OCI-LY7 (cell line): Measurements from ENCODE around the gene GSS. TPM values are rescaled to one million over a fixed set of nuclear protein-coding genes. Genes with fewer than 3 reads are reported as not detected.

ENCODE experiments used
- BruUV-seq: library from RNA; stranded (reverse); fragments of 400-500 nt; replicated peaks from 2 replicates; lab custom pipeline; 2021; lab: Mats Ljungman, UMichigan
- CTCF ChIA-PET: fragments of 300-600 bp; sonication (Branson Sonifier 250); formaldehyde crosslinking; loops from one replicate; lab custom pipeline; 2022; ENCODE audit warnings: antibody characterized with exemption; ENCODE audit not compliant: unreplicated experiment; lab: Charles Lee
- POLR2A ChIA-PET: fragments of 300-600 bp; sonication (Branson Sonifier 250); formaldehyde crosslinking; loops from one replicate; lab custom pipeline; 2022; ENCODE audit warnings: antibody characterized with exemption; lab: Charles Lee
- DNase-seq: peaks from one replicate; pipeline ENCODE4 v3.0.0-alpha.2; 2015; ENCODE audit warnings: low spot score
- H2AFZ ChIP-seq: fragments of 200-600 bp; sonication (generic), shearing (Covaris generic); 2 replicates; pipeline ENCODE4 v1.6.1; 2014; ENCODE audit warnings: mild to moderate bottlenecking, antibody characterized with exemption, low read length, moderate library complexity
- H3K27ac ChIP-seq: fragments of 200-600 bp; sonication (generic); 2 replicates; pipeline ENCODE4 v1.5.1; 2014; ENCODE audit warnings: mixed run types, low read depth, mild to moderate bottlenecking, moderate library complexity, low read length, inconsistent platforms; ENCODE audit not compliant: poor library complexity, severe bottlenecking
- H3K36me3 ChIP-seq: fragments of 200-600 bp; sonication (generic); 2 replicates; pipeline ENCODE4 v1.6.1; 2014; ENCODE audit warnings: mild to moderate bottlenecking, antibody characterized with exemption, low read length, moderate library complexity, mixed read lengths; ENCODE audit not compliant: insufficient read depth
- H3K4me1 ChIP-seq: fragments of 200-600 bp; sonication (generic); 2 replicates; pipeline ENCODE4 v1.5.1; 2014; ENCODE audit warnings: mild to moderate bottlenecking, low read length; ENCODE audit not compliant: insufficient read depth, poor library complexity, severe bottlenecking
- H3K4me2 ChIP-seq: fragments of 200-600 bp; sonication (generic); 2 replicates; pipeline ENCODE4 v1.6.1; 2014; ENCODE audit warnings: mild to moderate bottlenecking, low read length
- H3K4me3 ChIP-seq: fragments of 200-600 bp; sonication (generic); 2 replicates; pipeline ENCODE4 v1.5.1; 2014; ENCODE audit warnings: mild to moderate bottlenecking, low read depth, low read length; ENCODE audit not compliant: poor library complexity, severe bottlenecking
- H3K79me2 ChIP-seq: fragments of 200-600 bp; sonication (generic); 2 replicates; pipeline ENCODE4 v1.6.1; 2016; ENCODE audit warnings: low read depth, mild to moderate bottlenecking, low read length, moderate library complexity, mixed read lengths; ENCODE audit not compliant: insufficient read depth
- H3K9me2 ChIP-seq: fragments of 200-600 bp; sonication (generic); 2 replicates; pipeline ENCODE4 v1.6.1; 2016; ENCODE audit warnings: mild to moderate bottlenecking, low read length, mixed read lengths; ENCODE audit not compliant: insufficient read depth
- H3K9me3 ChIP-seq: fragments of 200-600 bp; sonication (generic); 2 replicates; pipeline ENCODE4 v1.6.1; 2014; ENCODE audit warnings: mild to moderate bottlenecking, mixed run types, low read length, mixed read lengths
- H4K20me1 ChIP-seq: fragments of 200-600 bp; sonication (generic); 2 replicates; pipeline ENCODE4 v1.6.1; 2014; ENCODE audit warnings: mild to moderate bottlenecking, antibody characterized with exemption, low read length, moderate library complexity, mixed read lengths; ENCODE audit not compliant: insufficient read depth
- CTCF ChIP-seq: fragments of 200-600 bp; sonication (generic); conservative IDR thresholded peaks from 2 replicates; pipeline ENCODE4 v1.5.1; 2014; ENCODE audit warnings: mild to moderate bottlenecking, antibody characterized with exemption, low read length, moderate library complexity, mixed read lengths
- EZH2phosphoT487 ChIP-seq: fragments of 200-600 bp; sonication (generic); IDR thresholded peaks from 2 replicates; pipeline ENCODE4 v1.6.1; 2018; ENCODE audit warnings: low read depth, borderline replicate concordance, mild to moderate bottlenecking, mixed run types, antibody characterized with exemption, low read length, moderate library complexity, mixed read lengths
- intact Hi-C: fragments of 100-400 bp; cut with micrococcal nuclease; formaldehyde crosslinking; loops from one replicate; pipeline ENCODE4 v1.10.0; 2022; ENCODE audit not compliant: unreplicated experiment
- total RNA-seq, 2 experiments: library from RNA; depleted of rRNA in 1 of 2; stranded (reverse); fragments of >200 nt in 1 of 2; shearing (Covaris generic) in 1 of 2; gene quantifications; 2 replicates each; pipeline ENCODE4 v1.2.3, GENCODE V29; 2014 to 2022

Gene GSS
- total RNA-seq, 2 experiments from 2014 or later, result 78.7 to 91.4 TPM

- DNase-seq, result no peak
- Histone ChIP-seq H4K20me1 (no peaks in the 10 kb centered on the region), H3K27ac (no peak overlapping the region), H3K79me2 (no peaks in the 10 kb centered on the region), H3K4me2 (no peak overlapping the region), H3K4me3 (no peak overlapping the region), H3K36me3 (no peaks in the 10 kb centered on the region; the same call in 1 of the 2 replicates), H2AFZ (no peak overlapping the region), H3K9me3 (no peaks in the 10 kb centered on the region), H3K4me1 (peaks cover 23% of the 10 kb centered on the region), H3K9me2 (no peaks in the 10 kb centered on the region)
- TF ChIP-seq EZH2phosphoT487, result no peak
- TF ChIP-seq CTCF, result no peak
- BruUV-seq, result no TSS peak
- ChIA-PET POLR2A (interaction anchor here (0.6 kb wide), 1 partner anchor 249 kb away, joined by 3 read pairs; no protein-coding TSS in a partner anchor), CTCF (no interaction called here)
- intact Hi-C loops, result no loop called here
Observed at GRCh38 chr20:34892671-34893070, 62.9 kb downstream of the GSS start.

DNA sequence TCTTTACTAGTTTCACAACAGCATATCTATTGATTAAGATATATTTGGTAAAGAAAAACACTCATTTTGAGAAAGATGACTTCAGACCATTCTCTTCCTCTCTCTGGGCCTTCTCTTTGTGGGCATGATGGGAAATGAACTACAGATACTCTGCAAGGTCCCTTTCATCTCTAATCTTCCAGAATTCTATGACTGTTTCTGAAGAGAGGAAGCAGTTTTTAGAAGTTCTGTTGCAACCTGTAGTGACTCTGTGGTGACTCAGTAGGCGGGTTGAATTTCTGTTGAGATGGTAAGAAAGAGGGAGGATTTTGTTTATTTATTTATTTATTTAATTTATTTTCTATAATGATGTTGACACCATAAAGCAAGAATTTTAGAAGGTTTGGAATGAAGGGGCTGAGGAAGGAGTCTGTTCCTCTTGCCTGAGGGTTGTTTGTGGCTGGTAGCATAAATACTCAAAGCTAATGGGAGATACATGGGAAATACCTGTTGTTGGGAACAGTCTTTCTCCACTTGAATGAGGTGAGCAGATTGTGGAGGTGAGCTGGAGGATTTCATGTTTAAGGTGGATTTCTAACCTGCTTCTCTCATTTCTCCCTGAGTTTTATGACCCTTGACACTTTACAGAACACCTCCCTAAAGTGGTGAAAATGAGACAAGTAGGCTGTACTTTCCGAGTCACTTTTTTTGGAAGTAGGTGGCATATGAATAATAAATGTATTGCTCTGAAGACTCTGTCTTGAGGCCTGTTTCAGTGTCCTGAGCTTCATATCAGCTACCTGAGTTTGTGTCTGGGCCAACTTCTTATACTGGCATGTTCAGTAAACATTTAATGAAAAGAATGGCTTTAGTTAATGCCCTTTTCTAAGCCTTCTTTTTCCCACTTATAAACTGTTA is 64.2 kb downstream of the GSS start:
- Histone ChIP-seq H3K4me3 (no peak overlapping the region), H3K27ac (no peak overlapping the region), H2AFZ (no peak overlapping the region), H4K20me1 (no peaks in the 10 kb centered on the region), H3K79me2 (no peaks in the 10 kb centered on the region), H3K9me3 (no peaks in the 10 kb centered on the region), H3K36me3 (no peaks in the 10 kb centered on the region; the same call in 1 of the 2 replicates), H3K4me2 (no peak overlapping the region), H3K9me2 (no peaks in the 10 kb centered on the region), H3K4me1 (peaks cover 35% of the 10 kb centered on the region)
- TF ChIP-seq CTCF (no peak), EZH2phosphoT487 (no peak)
- intact Hi-C loops, result no loop called here
- ChIA-PET POLR2A (interaction anchor here (0.6 to 0.7 kb wide), 3 partner anchors 17 to 29 kb away, joined by 3 to 6 read pairs (median 5); no protein-coding TSS in a partner anchor), CTCF (no interaction called here)
- BruUV-seq, result no TSS peak
- no peak for DNase-seq

- H3K9me3 ChIP-seq, result no peaks in the 10 kb centered on the region
- H4K20me1 ChIP-seq, result no peaks in the 10 kb centered on the region
- no peak overlapping the region for H3K4me3 ChIP-seq
- no TSS peak for BruUV-seq
- no peak overlapping the region for H3K4me2 ChIP-seq
- no peak for DNase-seq
- H3K79me2 ChIP-seq, result no peaks in the 10 kb centered on the region
- no peak for TF ChIP-seq EZH2phosphoT487
- no peak for TF ChIP-seq CTCF
- ChIA-PET POLR2A (interaction anchor here (0.6 to 1.8 kb wide), 6 partner anchors 8 to 998 kb away, joined by 3 to 9 read pairs (median 4); no protein-coding TSS in a partner anchor), CTCF (no interaction called here)
- intact Hi-C loops, result no loop called here
- no peak overlapping the region for H2AFZ ChIP-seq
- no peak overlapping the region for H3K27ac ChIP-seq
- peaks cover 45% of the 10 kb centered on the region for H3K4me1 ChIP-seq
- no peaks in the 10 kb centered on the region; the same call in 1 of the 2 replicates for H3K36me3 ChIP-seq
- no peaks in the 10 kb centered on the region for H3K9me2 ChIP-seq
Observed at GRCh38 chr20:34888468-34888867, 67.1 kb downstream of the GSS start.
